Measurements from ENCODE around the gene PNPT1. TPM values are rescaled to one million over a fixed set of nuclear protein-coding genes. Genes with fewer than 3 reads are reported as not detected.
A peak's percentile ranks its signal among the peaks of the same experiment; 100 is the strongest.

PNPT1 gene
- total and polyA plus RNA-seq, 10 of the 15 experiments (the other 5 are each of a cell fraction or from before 2014, with no cell fraction given): 34.2 to 67.7 (median 43.3) TPM

DNA sequence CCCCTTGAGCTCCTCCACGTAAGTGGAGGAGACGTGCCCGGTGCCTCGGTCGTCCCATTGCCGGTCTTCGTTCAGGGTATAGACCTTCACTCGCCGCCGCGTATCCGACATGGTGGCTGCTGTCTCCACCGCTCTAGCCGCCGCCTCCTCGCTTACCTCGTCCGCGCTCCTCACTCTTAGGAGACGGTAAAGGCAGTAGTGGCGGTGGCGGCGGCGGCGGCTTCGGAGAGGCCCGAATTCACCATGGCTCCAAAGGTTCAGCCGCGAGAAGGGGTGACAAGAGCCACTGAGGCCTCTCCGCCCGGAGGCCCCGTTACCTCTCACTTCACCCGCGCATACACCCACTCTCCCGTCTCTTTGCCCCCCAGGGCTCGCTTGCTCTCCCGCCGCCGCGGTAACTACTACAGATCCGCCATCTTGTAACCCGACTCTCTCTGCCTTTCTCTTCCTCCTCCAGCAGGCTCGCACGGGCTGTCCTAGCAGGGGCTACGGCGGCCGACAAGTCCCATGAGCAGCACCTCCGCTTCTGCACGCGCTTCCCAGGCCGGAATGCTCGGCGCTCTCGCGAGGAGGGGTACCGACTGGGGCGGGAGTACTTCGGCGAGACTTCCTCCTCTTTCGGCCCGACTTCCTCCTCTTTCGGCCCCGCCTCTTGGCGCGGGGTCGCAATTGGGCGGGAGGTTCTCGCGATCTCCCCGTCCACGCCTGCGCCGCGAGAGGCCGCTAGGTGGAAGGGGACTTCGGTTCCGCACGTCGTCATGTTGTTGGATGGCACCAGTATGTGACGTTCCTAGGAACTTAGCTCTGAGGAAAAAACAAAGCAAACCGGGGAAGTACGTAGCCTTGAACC lies 76.2 kb downstream of the PNPT1 start, which contains the start of gene PPP4R3B (continued):
- TF ChIP-seq, protein P1, sequence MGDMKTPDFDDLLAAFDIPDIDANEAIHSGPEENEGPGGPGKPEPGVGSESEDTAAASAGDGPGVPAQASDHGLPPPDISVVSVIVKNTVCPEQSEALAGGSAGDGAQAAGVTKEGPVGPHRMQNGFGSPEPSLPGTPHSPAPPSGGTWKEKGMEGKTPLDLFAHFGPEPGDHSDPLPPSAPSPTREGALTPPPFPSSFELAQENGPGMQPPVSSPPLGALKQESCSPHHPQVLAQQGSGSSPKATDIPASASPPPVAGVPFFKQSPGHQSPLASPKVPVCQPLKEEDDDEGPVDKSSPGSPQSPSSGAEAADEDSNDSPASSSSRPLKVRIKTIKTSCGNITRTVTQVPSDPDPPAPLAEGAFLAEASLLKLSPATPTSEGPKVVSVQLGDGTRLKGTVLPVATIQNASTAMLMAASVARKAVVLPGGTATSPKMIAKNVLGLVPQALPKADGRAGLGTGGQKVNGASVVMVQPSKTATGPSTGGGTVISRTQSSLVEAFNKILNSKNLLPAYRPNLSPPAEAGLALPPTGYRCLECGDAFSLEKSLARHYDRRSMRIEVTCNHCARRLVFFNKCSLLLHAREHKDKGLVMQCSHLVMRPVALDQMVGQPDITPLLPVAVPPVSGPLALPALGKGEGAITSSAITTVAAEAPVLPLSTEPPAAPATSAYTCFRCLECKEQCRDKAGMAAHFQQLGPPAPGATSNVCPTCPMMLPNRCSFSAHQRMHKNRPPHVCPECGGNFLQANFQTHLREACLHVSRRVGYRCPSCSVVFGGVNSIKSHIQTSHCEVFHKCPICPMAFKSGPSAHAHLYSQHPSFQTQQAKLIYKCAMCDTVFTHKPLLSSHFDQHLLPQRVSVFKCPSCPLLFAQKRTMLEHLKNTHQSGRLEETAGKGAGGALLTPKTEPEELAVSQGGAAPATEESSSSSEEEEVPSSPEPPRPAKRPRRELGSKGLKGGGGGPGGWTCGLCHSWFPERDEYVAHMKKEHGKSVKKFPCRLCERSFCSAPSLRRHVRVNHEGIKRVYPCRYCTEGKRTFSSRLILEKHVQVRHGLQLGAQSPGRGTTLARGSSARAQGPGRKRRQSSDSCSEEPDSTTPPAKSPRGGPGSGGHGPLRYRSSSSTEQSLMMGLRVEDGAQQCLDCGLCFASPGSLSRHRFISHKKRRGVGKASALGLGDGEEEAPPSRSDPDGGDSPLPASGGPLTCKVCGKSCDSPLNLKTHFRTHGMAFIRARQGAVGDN (IDR thresholded peaks at IDR 0.05): peak; percentile 63; the same call in 1 of the 2 replicates
- TF ChIP-seq MTA2 (IDR thresholded peaks at IDR 0.05; ENCODE audit: low read depth): no peak
- peak; percentile 75 for TF ChIP-seq NFYB (IDR thresholded peaks at IDR 0.05; ENCODE audit: insufficient read depth, low read depth, low read length)
- TF ChIP-seq MEF2B (IDR thresholded peaks at IDR 0.05; ENCODE audit: partially characterized antibody, poor library complexity, severe bottlenecking): no peak
- TF ChIP-seq, protein P2, sequence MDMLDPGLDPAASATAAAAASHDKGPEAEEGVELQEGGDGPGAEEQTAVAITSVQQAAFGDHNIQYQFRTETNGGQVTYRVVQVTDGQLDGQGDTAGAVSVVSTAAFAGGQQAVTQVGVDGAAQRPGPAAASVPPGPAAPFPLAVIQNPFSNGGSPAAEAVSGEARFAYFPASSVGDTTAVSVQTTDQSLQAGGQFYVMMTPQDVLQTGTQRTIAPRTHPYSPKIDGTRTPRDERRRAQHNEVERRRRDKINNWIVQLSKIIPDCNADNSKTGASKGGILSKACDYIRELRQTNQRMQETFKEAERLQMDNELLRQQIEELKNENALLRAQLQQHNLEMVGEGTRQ (IDR thresholded peaks at IDR 0.05; ENCODE audit: borderline replicate concordance, low read depth, low read length): no peak
- no peak for TF ChIP-seq EZH2 (IDR thresholded peaks at IDR 0.05; ENCODE audit: borderline replicate concordance, control insufficient read depth, low read depth, low read length)
- TF ChIP-seq, protein P3, sequence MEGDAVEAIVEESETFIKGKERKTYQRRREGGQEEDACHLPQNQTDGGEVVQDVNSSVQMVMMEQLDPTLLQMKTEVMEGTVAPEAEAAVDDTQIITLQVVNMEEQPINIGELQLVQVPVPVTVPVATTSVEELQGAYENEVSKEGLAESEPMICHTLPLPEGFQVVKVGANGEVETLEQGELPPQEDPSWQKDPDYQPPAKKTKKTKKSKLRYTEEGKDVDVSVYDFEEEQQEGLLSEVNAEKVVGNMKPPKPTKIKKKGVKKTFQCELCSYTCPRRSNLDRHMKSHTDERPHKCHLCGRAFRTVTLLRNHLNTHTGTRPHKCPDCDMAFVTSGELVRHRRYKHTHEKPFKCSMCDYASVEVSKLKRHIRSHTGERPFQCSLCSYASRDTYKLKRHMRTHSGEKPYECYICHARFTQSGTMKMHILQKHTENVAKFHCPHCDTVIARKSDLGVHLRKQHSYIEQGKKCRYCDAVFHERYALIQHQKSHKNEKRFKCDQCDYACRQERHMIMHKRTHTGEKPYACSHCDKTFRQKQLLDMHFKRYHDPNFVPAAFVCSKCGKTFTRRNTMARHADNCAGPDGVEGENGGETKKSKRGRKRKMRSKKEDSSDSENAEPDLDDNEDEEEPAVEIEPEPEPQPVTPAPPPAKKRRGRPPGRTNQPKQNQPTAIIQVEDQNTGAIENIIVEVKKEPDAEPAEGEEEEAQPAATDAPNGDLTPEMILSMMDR (IDR thresholded peaks at IDR 0.05 in 2 of 3, conservative IDR thresholded peaks at IDR 0.05 in 1 of 3; ENCODE audit: control insufficient read depth in 2 of 3, extremely low read depth in 1 of 3, insufficient read depth in 1 of 3, low read depth in 3 of 3, low read length in 3 of 3): peak; percentile 32 to 33 (median 32); a peak in 4 of 6 replicates
- TF ChIP-seq POLR2AphosphoS2 (IDR thresholded peaks at IDR 0.05; ENCODE audit: low read depth, low read length): peak; percentile 94
- TF ChIP-seq HCFC1 (IDR thresholded peaks at IDR 0.05; ENCODE audit: low read length): peak; percentile 77
- TF ChIP-seq, protein P4, sequence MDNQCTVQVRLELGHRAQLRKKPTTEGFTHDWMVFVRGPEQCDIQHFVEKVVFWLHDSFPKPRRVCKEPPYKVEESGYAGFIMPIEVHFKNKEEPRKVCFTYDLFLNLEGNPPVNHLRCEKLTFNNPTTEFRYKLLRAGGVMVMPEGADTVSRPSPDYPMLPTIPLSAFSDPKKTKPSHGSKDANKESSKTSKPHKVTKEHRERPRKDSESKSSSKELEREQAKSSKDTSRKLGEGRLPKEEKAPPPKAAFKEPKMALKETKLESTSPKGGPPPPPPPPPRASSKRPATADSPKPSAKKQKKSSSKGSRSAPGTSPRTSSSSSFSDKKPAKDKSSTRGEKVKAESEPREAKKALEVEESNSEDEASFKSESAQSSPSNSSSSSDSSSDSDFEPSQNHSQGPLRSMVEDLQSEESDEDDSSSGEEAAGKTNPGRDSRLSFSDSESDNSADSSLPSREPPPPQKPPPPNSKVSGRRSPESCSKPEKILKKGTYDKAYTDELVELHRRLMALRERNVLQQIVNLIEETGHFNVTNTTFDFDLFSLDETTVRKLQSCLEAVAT (IDR thresholded peaks at IDR 0.05): peak; percentile 73
- no peak for TF ChIP-seq RUNX3 (IDR thresholded peaks at IDR 0.05; ENCODE audit: low read length)
- TF ChIP-seq IKZF1 (conservative IDR thresholded peaks at IDR 0.05): peak; percentile 93
- TF ChIP-seq, protein P5, sequence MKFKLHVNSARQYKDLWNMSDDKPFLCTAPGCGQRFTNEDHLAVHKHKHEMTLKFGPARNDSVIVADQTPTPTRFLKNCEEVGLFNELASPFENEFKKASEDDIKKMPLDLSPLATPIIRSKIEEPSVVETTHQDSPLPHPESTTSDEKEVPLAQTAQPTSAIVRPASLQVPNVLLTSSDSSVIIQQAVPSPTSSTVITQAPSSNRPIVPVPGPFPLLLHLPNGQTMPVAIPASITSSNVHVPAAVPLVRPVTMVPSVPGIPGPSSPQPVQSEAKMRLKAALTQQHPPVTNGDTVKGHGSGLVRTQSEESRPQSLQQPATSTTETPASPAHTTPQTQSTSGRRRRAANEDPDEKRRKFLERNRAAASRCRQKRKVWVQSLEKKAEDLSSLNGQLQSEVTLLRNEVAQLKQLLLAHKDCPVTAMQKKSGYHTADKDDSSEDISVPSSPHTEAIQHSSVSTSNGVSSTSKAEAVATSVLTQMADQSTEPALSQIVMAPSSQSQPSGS (IDR thresholded peaks at IDR 0.05; ENCODE audit: low read length): peak; percentile 89
- peak; percentile 87 for TF ChIP-seq ZNF207 (IDR thresholded peaks at IDR 0.05; ENCODE audit: borderline replicate concordance)
- peak; percentile 100 for TF ChIP-seq RCOR1 (conservative IDR thresholded peaks at IDR 0.05; ENCODE audit: low read depth, low read length)
- TF ChIP-seq CHD1 (IDR thresholded peaks at IDR 0.05; ENCODE audit: low read depth, low read length): 0 out of 2 replicates have a peak, but pooled peaks have one; percentile 43
- TF ChIP-seq MXI1 (IDR thresholded peaks at IDR 0.05; ENCODE audit: low read depth, low read length): peak; percentile 93
